Gastrocnemius medialis (tissue), 4 donors: Measurements from ENCODE around the gene NFAT5.

Experiments used
- CTCF ChIP-seq, 5 experiments: fragments of 450-650 bp in 3 of 5; fragments of 200-600 bp in 2 of 5; sonication (generic) in 2 of 5; IDR thresholded peaks in 4 of 5; conservative IDR thresholded peaks in 1 of 5; 1 replicate in 4 of 5; 2 replicates in 1 of 5; pipeline ENCODE4 v1.5.1; 2016 to 2019; ENCODE audit warnings: antibody characterized with exemption in 5 of 5, mild to moderate bottlenecking in 3 of 5, moderate library complexity in 3 of 5
- POLR2A ChIP-seq, 2 donors: fragments of 450-650 bp; IDR thresholded peaks; one replicate each; pipeline ENCODE4 v1.6.1; 2017; ENCODE audit warnings: antibody characterized with exemption in 2 of 2, mild to moderate bottlenecking in 2 of 2, moderate library complexity in 2 of 2

GRCh38 chr16:69542974-69543373 is 22.8 kb upstream of the NFAT5 start:
- no peak for TF ChIP-seq CTCF (IDR thresholded peaks at IDR 0.05 in 4 of 5, conservative IDR thresholded peaks at IDR 0.05 in 1 of 5)
- TF ChIP-seq POLR2A (IDR thresholded peaks at IDR 0.05): no peak
